Measurements from ENCODE around the gene CBX3.
"Not testable (repeated sequence)": the region's sequence is repeated elsewhere in the genome, so short reads cannot be mapped to it uniquely, and the experiment has no call there.

CBX3 gene

DNA sequence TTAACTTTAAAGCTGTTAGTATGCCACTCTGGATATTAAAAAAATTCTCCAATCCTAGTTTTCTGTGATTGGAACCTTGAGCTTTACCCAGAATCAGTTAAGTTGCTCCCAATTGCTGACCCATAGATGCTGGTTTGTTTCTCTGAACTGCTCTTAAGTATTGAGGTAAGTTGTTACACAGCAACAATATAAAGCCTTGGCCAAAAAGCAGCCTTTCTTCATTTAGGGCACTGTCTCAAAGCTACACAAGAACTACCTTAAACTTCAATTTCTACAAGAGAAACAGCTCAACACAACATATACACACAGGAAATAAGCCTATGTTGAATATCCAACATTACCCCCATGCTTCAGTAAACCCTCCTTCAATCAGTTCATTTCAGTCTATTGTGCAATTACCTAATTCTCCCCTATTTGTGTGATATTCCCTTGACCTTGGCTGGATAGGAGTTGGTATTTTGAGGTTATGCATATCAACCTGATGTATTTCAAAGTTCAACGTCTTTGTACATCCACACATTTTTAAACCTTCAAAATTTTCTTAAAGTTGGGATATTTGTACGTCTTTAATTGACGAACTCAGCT, 12.5 kb upstream of the CBX3 start:
- no peak for DNase-seq

DNA sequence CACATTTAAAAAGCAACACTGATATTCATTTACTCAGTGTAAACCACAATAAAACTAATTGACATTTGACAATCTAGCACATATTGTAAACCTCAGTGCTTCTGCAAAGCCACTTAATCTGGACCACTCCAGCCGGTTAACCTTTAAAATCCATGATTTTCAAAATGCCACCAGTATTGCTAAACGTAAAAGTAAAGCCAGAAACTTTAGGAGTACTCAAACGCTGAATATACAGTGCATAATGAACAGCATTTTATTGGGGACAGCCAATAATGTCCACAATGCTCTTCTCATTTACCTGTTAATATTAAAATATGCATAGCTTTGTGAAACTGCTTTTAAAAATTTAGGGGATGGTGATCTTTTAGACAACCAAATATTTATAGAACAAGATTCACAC, 11.8 kb upstream of the CBX3 start:
- no peak for DNase-seq

DNA sequence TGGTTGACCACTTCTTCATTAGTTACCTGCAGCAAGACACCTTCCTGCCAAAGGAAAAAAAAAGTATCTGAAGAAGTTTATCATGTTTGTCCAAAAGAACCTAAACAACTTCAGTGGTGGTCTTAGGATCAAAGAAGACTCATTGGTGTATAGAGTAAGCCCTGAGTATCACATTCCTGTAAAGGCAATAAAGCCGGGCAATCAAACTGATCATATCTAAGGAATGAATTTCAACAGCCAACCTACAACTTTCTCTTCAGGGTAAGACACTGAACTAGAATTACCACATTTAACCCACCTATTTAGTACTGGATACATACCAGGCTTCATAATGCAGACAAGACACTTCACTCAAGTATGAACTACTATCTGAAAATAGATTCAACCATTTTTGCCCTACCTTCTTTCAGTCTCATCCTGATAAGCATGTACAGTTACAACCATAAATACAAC, 11.1 kb upstream of the CBX3 start:
- DNase-seq: no peak

DNA sequence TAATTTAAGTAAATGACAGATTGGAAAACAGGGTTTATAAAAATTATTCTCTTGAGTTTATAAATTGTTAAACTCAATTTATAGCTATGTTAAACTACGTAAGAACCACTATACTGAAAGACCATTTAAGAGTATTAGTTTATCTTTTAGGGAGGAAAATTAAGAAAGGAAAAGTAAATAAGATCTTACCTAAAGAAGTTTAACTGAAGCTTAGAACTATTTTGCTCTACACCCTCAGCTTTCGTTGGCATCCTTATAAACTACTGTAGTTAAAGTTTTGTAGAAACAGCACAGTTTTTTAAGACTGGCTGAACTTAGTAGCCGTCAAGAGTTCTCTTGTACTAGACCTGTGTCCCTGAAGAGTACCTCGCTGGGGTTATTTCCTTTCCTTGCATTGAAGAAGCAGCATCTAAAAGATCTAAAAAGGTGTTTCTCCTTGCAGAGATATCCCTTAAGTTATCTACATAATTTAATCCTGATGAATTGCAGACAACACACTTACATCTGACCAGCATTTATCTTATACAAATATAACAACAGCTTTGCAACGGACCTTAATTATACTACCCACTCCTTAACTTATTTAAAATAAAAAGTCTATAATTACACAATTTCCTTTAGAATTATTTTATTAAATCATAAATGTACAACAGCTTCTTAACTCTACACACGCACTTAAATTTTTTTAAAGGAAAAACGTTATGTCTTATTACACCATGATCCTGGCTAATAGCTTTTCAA, 10.1 kb upstream of the CBX3 start:
- no peak for DNase-seq

DNA sequence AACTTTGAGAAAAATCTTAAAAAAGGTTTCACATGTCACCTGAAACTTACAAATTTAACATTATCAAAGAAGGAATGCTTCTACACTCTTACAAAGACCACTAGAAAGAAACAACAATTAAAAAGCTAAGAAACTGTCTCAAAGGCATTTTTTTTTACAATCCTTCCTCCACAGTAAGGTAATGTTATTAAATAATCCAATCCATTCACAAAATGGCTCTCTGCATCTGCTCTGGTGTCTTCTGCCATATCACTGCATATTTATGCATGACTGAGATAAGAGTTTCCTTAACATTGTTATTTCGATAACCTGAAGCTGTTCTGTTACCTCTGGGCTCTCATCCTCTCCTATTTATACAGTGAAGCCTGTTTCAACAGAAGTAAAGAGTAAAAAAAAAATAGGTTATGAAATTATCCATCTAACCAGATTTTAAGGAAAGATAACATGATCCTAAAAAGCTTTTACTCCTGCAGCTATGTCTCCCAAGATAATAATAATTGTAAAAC, 9.5 kb upstream of the CBX3 start:
- no peak for DNase-seq

DNA sequence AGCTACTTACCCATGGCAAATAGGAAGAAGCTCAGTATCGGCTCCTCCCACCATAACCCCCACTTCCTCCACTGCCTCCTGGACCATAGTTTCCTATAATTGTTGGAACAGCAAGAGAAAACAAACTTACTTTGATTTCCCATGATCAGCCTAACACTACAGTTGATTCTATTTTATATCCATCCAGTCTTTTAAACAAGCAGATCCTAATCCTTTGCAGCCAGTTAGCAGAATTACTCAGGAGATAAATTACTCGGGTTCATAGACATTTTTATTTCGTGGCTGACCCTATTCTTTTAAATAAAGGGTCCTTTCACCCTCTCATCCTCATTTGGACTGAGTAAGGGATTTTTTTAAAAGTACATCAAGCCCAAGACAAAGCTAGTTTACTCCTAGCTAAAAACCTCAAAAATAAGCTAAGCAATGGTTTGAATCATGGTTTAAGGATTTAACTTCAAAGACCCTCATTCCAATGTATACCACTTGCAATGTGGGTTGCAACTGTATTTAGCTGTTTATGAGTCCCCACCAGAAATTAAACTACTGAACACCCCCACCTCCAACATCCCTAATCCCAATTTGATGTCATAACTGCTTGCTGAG, 9.0 kb upstream of the CBX3 start:
- DNase-seq: no peak

DNA sequence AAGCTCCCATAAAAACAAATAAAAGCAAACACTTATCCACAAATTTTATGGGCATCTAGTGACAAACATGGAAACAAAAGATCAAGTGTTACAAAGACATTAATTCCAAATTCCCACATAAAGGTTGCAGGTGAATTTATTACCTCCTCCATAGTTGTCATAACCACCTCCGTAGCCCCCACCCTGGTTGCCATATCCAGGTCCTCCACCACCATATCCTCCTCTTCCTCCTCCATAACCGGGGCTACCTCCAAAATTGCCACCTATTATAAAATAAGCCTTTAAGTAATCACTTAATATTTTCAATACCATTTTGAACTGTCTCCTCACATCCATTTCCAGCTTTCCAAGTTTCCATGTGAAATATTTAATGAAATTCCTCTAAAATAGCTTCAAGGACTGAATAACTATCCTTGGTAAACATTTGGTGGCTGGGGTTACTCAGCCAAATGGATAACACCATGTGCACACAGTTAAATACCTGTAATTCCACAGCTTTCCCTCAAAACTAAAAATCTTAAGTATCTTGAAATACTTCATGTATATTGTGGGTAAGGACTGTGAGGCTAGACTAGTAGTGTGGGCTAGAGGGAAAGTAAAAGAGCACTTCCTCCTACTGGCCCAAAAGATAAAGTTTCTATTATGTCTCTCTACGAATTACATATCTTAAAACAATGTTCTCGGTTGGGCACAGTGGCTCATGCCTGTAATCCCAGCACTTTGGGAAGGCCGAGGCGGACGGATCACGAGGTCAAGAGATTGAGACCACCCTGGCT, 7.9 kb upstream of the CBX3 start:
- no peak for DNase-seq

DNA sequence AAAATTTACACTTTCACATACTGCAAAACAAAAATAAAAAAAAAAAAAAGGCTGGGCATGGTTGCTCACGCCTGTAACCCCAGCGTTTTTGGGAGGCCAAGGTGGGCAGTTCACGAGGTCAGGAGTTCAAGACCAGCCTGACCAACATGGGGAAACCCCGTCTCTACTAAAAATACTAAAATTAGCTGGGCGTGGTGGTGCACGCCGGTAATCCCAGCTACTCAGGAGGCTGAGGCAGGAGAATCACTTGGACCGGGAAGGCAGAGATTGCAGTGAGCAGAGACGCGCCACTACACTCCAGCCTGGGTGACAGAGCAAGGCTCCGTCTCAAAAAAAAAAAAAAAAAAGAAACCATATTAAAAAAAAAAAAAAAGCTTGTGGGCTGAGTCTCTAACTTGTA, 6.8 kb upstream of the CBX3 start:
- DNase-seq: not testable (repeated sequence)

DNA sequence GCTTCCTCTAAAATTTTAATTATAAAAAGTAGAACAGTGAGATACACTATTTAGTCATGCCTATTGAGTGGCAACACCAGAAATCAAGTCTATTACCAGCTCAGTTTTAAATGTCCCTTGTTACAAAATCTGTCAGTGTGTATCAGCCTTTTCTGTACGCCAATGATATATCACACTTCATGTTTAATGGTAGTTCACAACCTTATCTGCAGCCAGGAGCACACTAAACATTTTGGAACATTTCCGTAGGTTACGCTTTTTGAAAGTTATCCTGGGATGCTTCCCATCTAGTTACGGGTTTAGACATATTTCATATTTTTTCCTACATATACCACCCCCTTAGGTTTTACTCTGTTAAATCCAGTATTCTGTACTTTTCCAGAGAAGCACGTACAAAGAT, 6.4 kb upstream of the CBX3 start:
- no peak for DNase-seq

DNA sequence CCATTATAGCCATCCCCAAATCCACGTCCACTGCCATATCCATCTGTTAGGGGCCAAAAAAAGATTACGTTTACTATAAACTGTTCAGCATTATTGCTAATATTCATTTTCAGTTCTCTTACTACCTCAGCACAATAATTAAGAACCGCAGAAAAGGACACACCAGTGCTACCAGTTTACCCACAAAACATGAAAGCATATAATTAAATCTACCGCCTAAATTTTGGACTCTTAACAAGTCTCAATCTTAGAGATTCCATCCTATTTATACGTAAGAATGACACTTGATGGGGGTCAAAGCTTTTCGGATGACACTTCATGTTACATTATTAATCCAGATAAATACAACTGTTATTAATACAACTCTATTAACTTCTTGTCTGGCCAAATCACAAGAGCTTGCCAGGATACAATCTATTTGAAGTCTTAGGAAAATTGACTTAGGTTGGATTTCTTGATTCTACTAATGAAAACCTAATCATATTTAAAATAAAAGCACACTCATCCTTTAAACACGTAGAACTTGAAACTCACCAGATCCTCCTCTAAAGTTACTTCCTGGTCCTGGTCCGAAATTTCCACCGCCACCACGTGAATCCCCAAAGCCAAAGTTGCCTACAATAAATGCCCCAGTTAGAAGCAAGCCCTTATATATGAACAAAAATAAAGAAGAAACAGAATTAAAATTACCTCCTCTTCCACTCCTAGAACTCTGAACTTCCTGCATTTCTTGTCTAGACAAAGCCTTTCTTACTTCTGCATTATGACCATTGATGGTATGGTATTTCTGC, 5.5 kb upstream of the CBX3 start:
- no peak for DNase-seq

DNA sequence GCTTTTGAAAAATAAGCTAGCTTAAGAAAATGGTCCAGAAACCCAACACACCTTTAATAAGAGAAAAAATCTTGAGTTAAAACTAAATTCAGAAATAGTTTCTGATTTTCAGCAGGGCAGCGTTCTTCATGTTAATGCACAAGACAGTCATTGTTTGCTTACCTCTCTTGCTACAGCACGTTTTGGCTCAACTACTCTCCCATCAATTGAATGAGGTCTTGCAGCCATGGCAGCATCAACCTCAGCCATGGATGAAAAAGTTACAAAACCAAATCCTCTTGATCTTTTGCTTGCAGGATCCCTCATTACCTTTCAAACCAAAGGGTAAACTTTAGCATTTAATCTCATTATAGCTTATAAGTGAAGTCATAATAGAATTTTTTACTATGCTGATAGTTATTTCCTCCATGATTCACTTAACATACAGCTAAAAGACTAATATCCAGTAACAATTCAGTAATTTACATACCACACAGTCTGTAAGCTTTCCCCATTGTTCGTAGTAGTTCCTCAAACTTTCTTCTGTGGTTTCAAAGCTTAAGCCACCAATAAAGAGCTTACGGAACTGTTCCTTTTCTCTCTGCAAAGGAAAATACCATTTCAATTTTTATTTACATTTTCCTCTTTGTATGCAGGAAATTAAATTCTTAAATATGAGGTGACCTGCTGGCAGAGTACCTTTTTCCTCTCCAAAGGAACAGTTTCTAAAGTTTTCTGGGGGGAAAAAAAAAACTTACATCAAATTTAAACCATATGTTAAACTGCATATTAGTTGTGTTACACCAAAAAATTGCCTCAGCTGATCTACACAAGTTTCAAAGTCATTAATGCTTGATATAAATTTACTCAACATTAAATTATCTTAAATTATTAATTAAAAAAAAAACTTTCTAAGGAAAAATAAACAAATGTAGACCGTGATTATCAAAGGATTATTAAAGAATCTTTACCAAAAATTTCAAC, 4.1 kb upstream of the CBX3 start:
- no peak for DNase-seq

DNA sequence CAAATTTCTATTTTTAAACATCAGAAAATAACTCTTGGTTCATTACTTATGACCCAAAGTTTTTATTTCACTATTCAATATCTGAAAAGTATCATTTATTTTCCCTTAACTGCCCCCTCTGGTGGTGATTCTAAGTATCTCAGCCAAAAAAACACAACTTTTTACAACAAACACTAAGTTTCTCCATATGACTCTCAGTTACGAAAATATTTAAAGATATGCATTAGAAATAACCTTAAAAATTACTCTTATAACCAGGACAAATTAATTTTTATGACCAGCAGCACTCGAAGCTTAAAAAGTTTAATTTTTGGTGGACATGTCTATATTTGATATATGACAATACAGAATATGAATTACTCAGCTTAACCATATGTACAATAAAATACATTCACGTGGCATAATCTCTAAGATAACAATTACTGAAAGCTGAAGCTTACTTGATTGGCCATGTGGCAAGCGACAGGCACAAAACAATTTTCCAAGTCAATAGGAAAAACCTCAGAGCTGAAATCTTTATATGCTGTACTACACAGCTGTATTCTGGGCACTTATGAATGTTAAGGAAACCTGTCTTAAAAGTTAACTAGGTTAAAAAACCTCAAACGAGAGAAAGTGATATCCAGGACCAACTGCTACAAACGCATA, 3.3 kb upstream of the CBX3 start:
- DNase-seq: no peak

DNA sequence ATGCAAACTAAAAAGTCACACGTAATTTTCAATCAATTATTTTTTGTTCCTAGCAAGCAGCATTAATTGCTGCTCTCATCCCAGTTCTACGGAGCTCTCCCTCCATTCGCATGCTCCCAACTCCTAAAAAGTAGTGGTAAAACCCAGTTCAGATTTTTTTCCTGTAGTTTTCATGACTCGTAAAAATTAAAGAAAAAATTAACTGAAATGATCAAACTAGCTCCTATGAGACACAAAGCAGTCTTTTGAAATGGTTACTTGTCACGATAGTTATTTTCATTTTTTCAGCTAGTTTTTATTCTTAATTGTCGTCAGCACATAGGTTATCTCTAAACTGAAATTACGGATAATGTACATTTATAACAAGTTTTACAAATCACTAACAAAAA, 2.8 kb upstream of the CBX3 start:
- no peak for DNase-seq

DNA sequence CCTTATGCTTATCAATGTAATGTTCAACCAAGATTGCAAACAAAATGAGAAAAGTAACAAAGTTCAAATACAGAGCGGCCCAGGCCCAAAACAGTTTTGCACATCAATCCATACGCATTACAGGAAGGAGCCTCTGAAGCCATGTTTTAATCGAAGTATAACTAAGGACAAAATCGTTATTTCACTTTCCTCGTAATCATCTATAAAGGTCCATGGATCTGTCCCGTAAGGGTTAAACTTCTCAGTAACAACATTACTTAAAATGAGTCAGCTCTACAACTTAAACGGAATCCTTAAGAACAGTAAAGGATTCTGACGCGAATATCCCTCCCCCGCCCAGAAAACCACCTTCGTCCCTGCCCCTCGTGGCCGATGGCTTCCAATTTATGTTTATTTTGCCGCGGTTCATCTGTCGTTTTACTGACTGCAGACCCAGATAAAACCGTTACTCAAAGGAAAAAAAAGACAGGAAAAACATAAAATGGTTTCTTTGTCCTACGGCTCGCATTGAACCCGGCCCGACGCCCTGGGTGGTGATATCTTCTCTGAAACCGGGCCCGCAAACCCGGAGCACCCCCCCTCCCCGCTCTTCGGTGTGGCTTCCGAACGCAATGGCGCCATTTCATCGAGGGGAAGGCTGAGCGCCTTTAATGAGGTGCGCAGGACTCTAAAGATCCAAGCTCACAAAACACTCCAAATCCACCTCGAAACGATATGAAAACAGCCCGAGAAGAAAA, 2.1 kb upstream of the CBX3 start:
- no peak for DNase-seq

DNA sequence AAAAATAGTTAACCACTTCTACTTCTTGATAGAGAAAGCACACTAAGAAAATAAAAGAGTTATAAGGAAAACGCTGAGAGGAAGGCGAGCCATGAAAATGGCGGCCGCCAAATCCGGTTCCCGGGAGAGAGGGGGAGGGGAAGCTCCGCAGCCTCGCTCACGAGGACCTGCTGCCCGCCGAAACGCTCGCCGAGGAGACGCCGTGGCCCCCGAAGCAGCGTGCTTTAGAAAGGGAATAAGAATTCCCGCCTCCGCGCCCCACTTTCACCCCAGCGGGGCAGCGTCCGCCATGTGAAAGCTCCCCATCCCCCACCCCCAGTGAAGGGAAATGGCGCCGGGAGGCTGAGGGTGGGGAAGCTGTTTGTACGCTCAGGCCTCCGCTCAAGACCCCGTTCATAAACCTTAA, 1.5 kb upstream of the CBX3 start:
- DNase-seq: peak; percentile 55

DNA sequence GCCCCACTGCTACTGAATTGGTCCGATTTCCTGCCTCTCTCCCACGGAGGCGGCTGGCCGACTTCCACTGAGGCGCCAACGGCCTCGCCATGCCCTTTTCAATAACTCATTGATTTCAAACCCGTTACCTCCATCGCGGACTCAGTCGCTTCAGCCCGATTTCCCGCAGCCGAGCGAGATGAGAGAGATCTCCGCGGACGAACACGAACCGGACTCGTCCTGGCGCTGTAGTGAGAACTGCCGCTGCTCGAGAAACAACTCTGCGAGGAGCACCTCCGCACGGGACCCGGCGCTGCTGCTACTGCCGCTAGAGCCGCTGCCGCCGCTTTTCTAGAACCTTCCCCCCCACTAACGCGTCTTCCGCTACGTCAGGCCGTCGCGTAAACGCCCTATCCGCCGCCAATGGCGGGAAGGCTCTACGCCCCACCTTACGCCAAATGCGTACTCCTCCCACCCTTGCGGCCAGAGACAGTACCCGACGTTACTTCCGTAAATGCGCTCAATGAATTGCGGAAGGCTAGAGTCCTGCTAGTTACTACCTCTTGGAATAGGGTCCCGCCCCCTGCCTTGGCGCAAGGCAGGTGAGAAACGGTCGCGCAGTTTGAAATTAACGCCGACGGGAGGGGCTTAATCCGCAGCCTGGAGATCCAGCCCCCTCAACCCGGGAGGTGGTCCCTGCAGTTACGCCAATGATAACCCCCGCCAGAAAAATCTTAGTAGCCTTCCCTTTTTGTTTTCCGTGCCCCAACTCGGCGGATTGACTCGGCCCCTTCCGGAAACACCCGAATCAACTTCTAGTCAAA, 900 bp upstream of the CBX3 start, which contains the start of gene HNRNPA2B1:
TSS of gene HNRNPA2B1 (minus strand) at position 303 of the 803 bp plus-strand sequence. CDS start at position 134, 169 bp downstream.
- peak; percentile 99 for DNase-seq

DNA sequence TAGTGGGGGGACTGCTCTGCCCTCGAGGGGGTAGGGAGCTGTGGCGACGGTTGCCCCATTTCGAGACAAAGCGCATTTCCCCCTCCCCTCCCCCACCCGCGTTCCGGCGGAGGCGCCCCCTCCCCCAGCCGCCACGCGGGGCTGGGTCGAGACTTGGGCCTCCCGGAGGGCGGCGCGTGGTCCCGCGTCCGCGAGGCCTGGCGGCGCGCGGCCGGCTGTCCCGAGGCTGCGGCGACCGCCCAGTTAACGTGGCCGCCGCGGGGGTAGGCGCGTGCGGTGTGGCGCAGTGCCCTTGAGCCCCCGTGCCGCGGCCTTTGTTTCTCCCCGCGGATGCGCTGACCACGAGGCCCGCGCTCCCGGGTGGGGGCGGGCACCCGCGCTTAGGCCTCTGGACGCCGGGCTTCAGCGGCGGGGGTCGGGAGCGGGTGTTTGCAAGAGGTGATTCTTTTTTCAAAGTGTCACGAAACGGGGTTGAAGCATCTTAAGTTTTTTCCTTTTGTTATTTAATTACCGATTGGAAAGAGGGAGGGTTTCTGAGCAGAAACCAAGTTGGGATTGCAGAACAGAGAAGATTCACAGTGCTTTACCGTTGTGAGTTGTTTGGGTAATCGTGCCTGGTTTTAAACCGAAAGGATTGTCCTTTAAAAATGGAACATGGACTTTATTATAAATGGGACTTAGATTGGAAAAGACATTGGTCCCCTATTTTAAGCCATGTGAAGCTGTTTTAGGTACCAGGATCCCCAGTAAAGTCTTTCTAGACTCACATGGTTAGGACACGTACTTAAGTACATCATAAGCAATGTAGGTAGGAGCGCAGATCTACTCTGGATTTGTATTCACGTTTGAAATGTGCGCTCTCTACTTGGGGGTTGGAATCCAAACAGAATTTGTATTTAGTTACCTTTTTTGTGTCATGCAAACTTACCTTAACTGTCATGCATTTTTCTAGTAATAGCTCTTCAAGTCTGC, 760 bp downstream of the CBX3 start:
- DNase-seq: peak; percentile 48

DNA sequence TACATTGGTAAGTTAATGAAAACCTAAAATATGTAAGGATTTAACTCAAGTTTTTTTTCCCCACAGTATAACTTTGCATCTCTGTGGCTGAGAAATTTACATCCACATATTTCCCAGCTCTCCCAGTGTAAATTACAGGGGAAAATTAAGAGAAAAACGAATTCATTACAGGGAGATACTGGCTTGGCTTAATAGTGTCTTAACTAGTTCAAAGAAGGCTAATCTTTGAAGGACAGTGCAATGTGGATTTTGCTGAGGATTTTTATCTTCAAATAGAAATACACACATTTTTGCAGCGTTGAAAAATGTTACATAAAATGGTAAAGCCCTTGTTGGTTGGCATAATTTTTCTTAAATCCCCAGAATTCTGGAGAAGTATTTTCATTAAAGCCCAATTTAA, 1.5 kb downstream of the CBX3 start:
- DNase-seq: no peak
